Posterior cingulate gyrus (tissue), 11 donors: Measurements from ENCODE around the gene COX14.

Experiments
- DNase-seq, 10 donors: peaks; one replicate each; pipeline versions ENCODE4 v3.0.0 to v3.0.0-alpha.2; 2020 to 2021; ENCODE audit warnings: mixed read lengths in 3 of 10
- intact Hi-C: fragments of 100-400 bp; cut with DNase I; formaldehyde crosslinking; loops from one replicate; pipeline ENCODE4 v1.15.1; 2023

The COX14 gene

DNA sequence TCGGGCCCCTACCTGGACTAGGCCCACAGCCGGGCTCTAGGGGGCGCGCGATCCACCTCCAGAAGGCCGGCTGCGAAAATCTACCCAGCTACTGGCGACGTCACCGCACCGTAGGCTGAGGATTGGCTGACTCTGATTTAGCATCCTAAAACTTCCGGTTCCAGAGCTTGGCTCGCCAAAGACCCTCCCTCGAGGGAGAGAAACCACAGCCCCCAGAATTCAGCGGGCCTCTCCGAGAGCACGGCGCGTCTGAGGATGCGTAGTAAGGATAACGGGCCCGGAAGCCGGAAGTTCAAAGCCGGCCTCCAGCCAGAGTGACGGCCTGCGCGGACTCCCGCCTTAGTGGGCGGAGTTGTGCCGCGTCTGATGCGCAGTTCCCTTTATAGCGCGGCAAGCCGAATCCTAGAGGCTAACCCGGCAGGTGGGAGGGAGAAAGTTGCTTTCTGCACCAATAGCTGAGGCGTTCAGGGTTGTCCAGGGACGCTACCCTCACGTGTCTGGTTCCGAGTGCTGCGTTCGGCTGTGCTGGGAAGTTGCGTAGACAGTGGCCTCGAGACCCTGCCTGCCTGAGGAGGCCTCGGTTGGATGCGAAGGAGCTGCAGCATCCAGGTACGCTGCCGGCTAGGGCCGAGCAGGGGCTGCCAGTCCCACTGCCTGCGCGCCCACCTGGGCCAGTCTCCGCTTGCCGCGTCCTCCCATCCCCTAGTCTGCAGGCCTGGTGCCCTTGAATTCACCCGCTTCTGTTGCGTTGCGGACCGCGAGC lies at the start of gene COX14:
Gene COX14, plus strand, starts transcription at position 544 of the 763 bp plus-strand sequence. CDS start 7,808 bp downstream, outside the sequence.
- DNase-seq, result peak; percentile 97 to 100 (median 99)
- intact Hi-C loops, result loop anchor here (1.0 to 2.0 kb wide), 2 partner anchors 27 to 55 kb away; partner anchors contain the start of genes CERS5 and SMARCD1

DNA sequence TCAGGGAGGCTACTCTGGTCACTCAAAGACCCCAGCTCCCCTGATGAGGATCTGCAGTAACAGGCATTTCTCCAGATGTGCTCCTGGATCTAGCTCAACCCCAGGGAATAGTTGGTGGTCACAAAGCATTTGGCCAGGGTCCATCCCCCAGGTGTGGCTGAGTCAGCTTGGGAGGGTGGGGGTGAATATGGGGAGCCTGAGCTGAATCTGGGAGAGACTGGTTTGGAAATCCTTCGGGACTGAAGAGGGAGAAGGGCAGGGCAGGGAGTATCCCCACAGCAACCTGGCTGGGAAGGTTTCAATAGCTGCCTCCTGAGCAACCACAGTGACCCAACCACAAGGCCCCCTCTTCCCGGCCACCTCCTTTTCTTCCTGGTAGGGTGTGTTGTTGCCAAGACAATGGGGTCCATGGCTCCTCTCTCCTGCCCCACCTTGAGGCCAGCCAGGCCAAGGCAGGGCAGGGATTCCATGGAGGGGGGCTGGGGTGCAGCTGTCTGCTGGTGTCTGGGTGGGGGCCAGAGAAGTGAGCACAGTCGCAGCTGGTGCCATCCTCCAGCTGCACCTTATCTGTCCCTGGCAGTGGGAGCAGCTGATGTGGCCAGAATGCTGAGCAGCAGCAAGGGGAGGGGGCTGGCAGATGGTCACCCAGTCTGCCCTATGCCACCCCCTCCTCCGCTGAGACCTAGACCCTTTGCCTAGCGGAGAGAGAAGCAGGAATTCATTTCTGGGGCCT lies 49.1 kb upstream of the COX14 start:
- intact Hi-C loops, result no loop called here
- DNase-seq, result peak in 7 of 10 donors; percentile 25 to 93 (median 59)

DNA sequence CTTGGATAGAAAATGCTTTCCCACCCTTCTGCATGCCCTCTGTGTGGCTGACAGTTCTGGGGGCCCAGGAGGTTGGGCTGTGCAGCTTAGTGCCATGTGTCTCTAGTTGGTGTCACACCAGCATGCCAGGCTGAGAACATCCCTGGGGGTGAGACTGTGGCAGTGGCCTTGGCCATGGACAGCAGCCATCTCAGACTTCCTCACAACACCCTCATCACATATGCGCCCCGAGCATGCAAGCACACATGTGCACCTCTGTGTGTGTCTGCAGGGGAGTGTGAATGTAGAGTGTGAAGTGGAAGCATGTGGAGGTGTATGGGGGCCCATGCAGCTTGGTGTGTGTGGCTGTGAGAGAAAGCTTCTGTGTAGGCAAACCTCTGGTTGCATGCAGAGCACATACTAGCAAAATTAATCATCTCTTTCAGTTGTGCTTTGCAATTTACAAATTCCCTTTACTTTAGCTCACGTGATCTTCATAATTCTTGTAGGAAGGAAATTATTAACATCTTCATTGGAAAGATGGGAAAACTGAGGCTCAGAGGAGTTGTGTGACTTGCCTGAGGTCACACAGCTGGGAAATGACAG lies 46.2 kb upstream of the COX14 start:
- intact Hi-C loops, result no loop called here
- peak in 2 of 10 donors; percentile 71 to 72 for DNase-seq

DNA sequence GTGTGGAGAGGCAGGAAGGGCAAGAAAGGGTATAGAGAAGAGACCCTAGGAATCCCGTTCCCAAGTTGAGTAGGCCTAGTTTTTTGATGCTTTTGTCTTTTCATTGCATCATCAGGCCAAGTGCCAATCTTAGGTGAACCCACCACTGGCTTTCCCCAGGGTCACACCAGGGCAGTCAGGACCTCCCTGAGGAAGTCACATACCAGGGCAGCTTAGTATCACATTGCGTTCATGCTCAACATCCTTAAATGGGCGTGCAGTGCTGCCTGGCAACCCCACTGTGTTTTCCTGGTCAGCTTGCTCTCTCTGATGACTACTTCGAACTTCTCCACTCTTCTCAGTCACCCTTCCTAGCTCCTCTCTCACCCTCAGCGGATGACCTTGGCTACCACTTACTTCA lies 45.6 kb upstream of the COX14 start:
- intact Hi-C loops, result no loop called here
- peak in 2 of 10 donors; percentile 5 to 14 for DNase-seq

DNA sequence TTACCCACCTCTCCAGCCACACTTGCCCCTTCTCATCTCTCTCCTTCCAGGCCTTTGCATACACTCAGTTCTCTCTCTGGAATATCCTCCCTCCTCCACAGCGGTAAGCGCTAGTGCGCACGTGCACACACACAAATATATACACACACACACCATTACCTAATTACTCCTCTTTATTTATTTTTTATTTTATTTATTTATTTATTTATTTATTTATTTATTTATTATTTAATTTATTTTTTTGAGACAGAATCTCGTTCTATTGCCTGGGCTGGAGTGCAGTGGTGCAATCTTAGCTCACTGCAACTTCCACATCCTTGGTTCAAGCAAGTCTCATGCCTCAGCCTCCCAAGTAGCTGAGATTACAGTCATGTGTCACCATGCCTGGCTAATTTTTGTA lies 43.0 kb upstream of the COX14 start:
- intact Hi-C loops, result no loop called here

DNA sequence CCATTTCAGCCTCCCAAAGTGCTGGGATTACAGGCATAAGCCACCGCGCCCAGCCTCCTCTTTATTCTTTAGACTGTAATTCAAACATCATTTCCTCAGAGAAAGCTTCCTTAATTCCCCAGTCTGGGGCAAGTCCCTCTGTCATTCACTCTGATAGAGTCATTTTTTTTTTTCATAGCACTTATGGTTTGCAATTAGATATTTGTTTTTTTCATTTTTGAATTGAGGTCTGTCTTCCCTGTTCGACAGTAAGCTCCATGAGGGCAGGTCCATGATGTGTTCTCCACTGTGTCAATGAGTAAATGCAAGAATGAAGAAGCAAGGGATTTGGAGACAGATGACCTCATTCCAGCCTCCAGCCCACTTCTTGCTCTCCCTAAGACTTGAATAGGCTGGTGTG lies 42.5 kb upstream of the COX14 start:
- intact Hi-C loops, result no loop called here

More for the DNA sequence above, 43.0 kb upstream of the COX14 start:
- peak in 2 of 10 donors; percentile 7 to 16 for DNase-seq

DNA sequence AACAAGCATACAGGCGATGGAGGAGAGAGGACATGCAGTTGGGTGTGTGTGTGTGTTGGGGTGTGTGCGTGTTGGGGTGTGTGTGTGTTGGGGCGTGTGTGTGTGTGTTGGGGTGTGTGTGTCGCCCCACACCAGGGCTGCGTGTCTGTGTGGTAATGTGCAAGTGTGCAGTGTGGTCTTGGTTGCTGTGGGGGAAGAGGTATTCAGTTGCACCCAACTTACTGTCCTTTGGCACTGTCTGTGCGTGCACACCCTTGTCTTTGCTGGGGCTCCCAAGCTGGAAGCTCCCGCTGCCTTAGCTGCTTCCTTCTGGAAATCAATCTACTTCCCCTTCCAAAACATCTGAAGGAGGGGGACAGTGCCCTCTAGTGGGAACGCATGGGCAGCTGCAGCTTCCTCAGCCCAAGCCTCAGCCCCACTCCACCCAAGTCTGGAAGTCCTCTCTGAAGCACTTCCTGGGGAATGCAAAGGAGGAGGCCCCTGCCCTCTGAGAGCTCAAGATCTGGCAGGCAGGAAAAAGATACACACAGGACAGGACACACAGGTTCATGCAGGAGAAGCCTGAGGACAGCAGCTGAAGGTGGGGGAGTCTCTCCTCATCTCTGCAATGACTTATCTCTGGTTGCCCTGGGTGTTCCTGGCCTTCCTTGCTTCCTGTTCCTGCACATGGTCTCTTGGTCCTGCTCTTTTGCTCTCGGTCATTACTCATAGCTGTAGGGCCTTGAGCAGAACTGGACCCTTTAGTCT lies 41.5 kb upstream of the COX14 start:
- intact Hi-C loops, result loop anchor here (1.0 to 5.0 kb wide), 3 partner anchors 31 to 203 kb away; no protein-coding TSS in a partner anchor
- DNase-seq, result peak; percentile 67 to 96 (median 84)

More for the DNA sequence above, 42.5 kb upstream of the COX14 start:
- DNase-seq, result peak in 2 of 10 donors; percentile 5 to 7

DNA sequence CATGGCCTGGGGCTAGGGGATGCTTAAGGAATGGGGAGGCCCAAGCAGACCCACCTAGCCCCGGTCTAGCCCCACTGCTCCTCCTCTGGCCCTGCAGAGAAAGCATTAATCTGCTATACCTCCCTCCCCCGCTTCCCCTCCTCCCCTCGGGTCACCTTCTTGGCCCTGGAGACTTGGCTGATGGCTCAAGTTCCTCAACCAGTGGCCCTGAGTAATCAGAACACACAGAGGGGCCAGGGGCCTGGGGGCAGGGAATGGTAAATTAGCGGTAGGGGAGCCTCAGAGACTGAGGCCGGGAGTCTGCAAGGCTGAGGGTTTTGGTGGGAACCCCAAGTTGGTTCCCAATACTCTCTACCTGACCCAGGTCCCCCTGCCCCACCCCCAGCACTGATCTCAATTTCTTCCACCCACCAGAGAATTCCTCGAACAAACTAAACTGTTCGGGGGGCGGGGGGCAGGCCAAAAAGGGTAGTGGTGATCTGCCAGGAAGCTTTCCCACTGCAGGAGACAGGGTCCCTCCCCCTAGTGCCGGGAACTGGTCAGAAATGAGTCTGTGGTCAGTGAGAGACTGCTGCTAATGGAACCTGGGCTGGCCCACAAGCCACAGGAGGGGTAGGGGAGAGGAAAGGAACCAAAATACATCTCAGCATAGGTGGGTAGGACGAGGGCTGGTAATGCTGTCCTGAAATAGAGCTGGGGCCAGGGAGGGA lies 39.7 kb upstream of the COX14 start:
- intact Hi-C loops, result loop anchor here (5.0 kb wide), 1 partner anchor 205 kb away; no protein-coding TSS in a partner anchor
- peak in 2 of 10 donors; percentile 45 to 69 for DNase-seq

DNA sequence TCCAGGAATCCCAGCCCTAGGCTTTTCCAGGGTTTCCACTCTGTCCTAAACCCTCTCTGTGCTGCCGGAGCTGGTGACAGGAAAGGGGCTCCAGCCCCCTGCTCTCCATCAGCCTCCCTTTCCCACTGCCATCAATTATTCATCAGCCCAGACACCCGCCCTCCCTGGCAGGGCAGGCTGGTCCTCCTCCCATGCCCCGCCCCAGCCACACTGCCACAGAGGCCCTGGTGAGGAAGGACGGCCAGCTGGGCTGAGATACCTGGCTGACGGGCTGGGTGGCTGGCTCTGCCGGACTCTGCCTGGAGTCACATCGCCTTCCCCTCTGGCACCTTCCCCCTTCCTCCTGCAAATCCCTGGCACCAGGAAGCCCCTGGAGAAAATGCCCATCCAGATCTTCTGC lies 38.8 kb upstream of the COX14 start:
- DNase-seq, result peak in 2 of 10 donors; percentile 76 to 81
- intact Hi-C loops, result loop anchor here (5.0 kb wide), 1 partner anchor 206 kb away; no protein-coding TSS in a partner anchor

DNA sequence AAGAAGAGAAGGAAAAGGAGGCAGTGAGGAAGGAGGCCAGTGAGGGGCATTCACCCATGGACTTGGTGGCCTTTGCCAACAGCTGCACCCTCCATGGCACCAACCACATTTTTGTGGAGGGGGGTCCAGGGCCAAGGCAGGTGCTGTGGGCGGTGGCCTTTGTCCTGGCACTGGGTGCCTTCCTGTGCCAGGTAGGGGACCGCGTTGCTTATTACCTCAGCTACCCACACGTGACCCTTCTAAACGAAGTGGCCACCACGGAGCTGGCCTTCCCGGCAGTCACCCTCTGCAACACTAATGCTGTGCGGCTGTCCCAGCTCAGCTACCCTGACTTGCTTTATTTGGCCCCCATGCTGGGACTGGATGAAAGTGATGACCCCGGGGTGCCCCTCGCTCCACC lies 38.3 kb upstream of the COX14 start:
- peak in 2 of 10 donors; percentile 48 to 73 for DNase-seq
- intact Hi-C loops, result loop anchor here (5.0 kb wide), 1 partner anchor 206 kb away; no protein-coding TSS in a partner anchor

DNA sequence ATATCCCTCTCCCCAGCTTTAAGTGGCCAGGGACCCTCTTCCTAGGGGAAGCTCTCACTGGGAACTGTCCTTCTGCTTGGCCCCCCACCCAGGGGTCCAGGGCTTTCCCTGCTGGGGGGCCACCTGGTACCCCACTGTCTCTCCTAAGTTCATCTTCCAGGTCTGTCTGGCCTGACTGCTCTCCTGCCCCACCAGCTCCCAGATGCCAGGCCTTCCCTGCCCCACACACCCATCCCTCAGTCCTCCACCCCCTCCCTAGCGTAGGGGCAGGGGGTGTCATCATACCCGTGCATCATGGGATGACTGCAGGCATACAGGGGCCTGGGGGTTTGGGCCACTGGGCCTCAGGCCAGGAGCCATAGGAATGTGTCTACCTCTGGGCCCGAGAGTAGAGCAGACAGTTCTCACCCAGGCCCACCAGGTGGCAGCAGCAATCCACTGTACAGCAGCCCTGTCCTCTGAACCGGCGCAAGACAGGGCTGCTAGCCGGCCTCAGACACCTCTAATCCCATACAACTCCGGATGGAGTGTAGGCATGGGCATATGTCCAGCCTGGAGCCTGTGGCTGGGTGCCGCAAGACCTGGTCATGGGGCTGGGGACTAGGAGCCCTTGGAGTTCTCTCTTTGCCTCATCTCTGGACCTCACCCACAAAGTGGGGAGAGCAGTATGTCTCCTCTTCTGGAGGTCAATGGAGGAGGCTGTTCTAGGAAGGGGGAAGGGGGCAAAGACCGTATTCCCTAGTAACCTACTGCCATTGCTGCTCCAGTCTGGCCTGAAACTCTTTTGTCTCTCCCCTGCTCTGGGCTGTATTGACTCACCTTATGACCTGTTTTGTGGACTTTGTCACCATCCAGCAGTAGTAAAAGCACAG lies 36.9 kb upstream of the COX14 start:
- DNase-seq, result peak; percentile 62 to 98 (median 84)
- intact Hi-C loops, result loop anchor here (1.0 to 5.0 kb wide), 2 partner anchors 100 to 208 kb away; no protein-coding TSS in a partner anchor

DNA sequence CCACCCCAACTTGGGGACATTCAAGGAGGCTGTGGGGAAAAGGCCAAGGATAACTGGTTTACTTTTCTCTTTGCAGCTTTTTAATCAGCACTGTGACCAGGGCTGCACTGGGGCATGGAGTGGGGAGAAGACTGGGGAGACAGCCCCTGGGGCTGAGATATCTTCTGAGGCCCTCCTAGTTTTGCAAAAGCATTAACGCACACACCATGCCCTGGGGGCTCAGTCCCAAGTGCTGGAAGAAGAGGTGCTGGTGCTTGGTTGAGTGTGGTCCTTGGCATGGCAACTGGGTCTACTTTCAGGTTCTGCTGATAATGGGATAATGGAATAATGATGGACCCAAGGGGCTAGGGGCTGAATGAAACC lies 36.2 kb upstream of the COX14 start:
- intact Hi-C loops, result loop anchor here (1.0 kb wide), 1 partner anchor 100 kb away; no protein-coding TSS in a partner anchor
- peak in 2 of 10 donors; percentile 55 to 70 for DNase-seq

DNA sequence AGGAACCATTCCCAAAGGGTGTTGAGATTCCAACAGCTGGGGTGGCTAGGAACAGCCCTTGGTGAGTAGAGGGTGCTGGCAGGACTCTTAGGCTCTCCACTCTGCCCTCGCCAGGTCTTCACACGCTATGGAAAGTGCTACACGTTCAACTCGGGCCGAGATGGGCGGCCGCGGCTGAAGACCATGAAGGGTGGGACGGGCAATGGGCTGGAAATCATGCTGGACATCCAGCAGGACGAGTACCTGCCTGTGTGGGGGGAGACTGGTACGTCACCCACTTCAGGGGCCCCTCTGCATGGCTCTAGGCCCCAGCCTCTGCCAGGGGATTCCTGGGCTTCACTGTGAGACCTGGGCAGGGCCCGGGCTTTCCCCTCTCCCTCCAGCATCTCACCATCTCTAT lies 34.9 kb upstream of the COX14 start:
- DNase-seq, result peak in 2 of 10 donors; percentile 19 to 56
- intact Hi-C loops, result no loop called here

DNA sequence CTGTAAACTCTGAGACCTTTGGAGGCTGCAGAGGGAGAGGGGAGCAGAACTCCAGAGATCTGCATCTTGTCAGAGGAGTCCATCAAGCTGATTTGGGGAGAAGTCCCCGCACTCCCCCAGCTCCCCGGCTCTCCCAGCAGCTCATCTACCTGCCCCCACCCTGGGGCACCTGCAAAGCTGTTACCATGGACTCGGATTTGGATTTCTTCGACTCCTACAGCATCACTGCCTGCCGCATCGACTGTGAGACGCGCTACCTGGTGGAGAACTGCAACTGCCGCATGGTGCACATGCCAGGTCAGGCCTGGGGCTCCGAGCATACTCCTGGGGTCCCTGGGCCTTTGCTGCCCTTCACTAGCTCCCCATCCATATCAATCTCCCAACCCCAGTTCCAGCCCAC lies 33.8 kb upstream of the COX14 start:
- intact Hi-C loops, result no loop called here
- peak in 2 of 10 donors; percentile 40 to 43 for DNase-seq

DNA sequence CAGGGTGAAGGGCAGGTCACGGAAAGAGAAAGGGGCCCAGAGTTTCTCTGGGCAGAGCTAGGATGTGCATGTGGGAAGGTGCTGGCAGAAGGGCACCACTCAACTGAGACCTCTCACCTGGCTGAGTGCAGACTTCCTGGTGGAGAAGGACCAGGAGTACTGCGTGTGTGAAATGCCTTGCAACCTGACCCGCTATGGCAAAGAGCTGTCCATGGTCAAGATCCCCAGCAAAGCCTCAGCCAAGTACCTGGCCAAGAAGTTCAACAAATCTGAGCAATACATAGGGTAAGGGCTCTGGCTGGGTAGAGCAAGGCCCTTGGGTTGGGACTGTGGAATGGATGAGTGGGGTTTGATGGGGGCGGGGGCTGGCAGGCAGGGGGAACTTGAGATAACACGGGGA lies 32.3 kb upstream of the COX14 start:
- intact Hi-C loops, result no loop called here
- DNase-seq, result peak in 1 of 10 donors; percentile 39

DNA sequence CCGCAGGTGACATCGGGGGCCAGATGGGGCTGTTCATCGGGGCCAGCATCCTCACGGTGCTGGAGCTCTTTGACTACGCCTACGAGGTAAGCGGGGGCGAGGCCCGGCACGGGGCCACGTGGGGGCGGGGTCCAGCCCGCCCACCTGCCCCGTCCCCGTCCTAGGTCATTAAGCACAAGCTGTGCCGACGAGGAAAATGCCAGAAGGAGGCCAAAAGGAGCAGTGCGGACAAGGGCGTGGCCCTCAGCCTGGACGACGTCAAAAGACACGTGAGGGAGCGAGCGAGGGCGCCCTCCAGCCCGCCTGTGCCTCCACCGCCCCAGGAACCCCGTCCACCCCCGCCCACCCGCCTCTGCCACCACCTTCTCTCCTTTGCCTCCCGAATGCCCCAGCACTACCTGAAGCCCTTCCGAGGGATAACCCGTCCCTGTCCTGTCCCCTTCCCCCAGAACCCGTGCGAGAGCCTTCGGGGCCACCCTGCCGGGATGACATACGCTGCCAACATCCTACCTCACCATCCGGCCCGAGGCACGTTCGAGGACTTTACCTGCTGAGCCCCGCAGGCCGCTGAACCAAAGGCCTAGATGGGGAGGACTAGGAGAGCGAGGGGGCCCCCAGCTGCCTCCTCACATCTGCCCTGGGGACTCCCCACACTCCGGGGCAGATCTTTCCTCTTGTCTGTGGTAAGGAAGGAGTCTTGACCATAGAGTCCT lies 30.8 kb upstream of the COX14 start:
- DNase-seq, result peak in 2 of 10 donors; percentile 64 to 74
- intact Hi-C loops, result no loop called here

DNA sequence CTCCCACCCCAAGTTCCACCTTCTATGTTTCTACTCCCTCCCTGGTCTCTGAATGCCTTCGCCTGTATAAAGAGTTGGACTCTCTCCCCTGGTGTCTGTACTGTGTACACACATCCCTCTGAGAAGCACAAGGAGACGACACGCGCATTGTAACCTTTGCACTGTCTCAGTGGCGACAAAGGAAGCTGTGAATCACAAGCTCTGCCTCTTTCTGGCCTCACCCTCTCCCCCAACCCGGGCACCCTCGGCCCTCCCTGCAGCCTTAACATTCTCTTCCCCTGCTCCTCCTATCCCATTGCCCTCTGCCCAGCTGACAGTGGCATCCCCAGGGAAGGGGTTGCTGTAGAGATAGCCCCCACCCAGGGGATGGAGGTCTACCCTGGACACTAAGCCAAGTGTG lies 29.4 kb upstream of the COX14 start:
- peak in 2 of 10 donors; percentile 46 to 57 for DNase-seq
- intact Hi-C loops, result no loop called here

DNA sequence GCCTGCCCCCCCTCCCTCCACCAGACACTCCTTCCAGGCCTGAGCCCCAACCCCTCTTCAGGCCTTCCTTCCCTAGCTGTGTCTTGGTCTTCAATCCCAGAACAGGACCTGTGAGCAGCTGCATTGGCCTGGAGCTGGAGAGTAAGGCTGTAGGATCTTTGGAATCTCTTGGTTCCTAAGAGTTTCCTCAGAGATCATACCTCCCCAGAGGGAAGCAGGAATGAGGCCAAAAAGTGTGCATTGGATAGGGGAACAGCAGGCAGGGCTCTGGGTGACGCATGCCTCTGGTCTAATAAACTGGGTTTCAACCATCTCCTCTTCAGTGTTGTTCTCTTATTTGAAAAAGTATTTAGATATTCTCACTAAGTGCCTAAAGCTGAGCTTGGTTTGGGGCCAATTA lies 28.7 kb upstream of the COX14 start:
- intact Hi-C loops, result no loop called here
- DNase-seq, result peak in 1 of 10 donors; percentile 24
